OCI-LY3 (cell line): ENCODE data around the gene CCDC142.
A peak's percentile ranks its signal among the peaks of the same experiment; 100 is the strongest.

ENCODE experiments used
- EZH2phosphoT487 ChIP-seq: fragments of 200-600 bp; shearing (Covaris generic); IDR thresholded peaks from 2 replicates; pipeline ENCODE4 v1.6.1; 2018; ENCODE audit warnings: antibody characterized with exemption, mixed run types, low read depth
- TF ChIP-seq, protein P1 (sequence below): fragments of 200-600, 300-600 bp; sonication (generic); IDR thresholded peaks from 2 replicates; pipeline ENCODE4 v1.5.1; 2014; ENCODE audit warnings: antibody characterized with exemption, low read length, low read depth

DNA sequence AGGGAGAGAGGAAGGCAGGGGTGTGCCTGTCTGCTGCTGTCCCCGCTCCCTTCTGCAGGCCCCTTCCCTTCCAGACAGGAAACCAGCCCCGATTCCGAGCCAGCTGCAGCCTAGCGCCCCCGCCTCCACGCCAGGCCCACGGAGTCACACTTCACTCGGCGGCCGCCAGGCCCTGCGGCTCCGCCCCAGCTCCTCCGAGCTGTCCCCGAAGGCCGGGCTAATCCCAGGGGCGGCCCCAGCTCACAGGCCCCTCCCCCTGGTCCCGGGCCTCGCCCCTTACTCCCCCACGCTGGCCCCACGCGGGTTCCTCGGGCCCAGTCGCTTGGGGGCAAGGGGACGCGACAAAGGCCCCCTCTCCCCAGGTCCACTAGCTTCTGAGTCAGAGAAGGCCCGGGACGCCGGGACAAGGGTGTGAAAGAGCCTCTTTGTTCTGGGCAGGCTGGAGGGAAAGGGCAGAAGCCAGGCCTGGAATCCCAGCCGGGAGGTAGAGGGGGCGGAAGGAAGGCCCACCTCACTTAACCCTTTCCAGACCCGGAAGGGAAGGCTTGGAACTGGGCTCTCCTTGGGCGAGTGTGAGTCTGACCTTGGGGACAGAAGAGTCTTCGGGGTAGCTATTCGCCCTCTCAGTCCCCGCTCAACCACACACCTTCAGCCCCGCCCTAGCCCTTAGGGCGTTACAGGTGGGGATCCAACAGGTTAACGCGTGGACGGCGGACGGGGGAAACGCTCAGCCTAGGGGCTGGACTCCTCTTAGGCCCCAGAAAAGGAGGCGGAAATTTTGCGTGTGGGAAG is 42.2 kb downstream of the CCDC142 start:
- TF ChIP-seq, protein P1, sequence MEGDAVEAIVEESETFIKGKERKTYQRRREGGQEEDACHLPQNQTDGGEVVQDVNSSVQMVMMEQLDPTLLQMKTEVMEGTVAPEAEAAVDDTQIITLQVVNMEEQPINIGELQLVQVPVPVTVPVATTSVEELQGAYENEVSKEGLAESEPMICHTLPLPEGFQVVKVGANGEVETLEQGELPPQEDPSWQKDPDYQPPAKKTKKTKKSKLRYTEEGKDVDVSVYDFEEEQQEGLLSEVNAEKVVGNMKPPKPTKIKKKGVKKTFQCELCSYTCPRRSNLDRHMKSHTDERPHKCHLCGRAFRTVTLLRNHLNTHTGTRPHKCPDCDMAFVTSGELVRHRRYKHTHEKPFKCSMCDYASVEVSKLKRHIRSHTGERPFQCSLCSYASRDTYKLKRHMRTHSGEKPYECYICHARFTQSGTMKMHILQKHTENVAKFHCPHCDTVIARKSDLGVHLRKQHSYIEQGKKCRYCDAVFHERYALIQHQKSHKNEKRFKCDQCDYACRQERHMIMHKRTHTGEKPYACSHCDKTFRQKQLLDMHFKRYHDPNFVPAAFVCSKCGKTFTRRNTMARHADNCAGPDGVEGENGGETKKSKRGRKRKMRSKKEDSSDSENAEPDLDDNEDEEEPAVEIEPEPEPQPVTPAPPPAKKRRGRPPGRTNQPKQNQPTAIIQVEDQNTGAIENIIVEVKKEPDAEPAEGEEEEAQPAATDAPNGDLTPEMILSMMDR, result peak; percentile 24; the same call in 1 of the 2 replicates
- TF ChIP-seq EZH2phosphoT487, result no peak
